Measurements from ENCODE around the gene MFSD11.
"Not testable (repeated sequence)": the region's sequence is repeated elsewhere in the genome, so short reads cannot be mapped to it uniquely, and the experiment has no call there.

The MFSD11 gene

DNA sequence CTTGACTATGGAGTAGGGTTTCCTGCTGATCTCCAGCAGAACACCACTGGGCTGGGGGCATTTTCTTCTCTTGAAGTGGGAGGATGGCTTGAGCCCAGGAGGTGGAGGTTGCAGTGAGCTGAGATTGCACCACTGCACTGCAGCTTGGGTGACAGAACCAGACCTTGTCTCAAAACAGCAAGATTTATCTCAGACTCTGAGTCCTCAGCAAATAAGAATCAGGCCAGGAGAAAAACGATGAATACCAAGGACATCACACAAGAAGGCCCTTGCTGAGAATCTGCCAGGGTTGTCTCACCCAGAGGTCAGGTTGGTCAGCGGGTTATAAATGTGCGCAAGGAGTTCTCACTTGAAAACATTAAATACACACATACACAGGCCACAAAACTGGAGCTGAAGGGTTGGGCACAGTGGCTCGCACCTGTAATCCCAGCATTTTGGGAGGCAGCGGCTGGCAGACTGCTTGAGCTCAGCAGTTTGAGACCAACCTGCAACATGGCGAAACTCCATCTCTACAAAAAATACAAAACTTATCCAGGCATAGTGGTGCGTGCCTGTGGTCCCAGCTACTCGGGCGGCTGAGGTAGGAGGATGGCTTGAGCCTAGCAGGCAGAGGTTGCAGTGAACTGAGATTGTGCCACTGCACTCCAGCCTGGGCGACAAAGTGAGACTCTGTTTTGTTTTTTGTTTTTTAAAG is 34.8 kb upstream of the MFSD11 start:
- DNase-seq (ENCODE audit: low spot score) = no peak
- TF ChIP-seq, protein P1, sequence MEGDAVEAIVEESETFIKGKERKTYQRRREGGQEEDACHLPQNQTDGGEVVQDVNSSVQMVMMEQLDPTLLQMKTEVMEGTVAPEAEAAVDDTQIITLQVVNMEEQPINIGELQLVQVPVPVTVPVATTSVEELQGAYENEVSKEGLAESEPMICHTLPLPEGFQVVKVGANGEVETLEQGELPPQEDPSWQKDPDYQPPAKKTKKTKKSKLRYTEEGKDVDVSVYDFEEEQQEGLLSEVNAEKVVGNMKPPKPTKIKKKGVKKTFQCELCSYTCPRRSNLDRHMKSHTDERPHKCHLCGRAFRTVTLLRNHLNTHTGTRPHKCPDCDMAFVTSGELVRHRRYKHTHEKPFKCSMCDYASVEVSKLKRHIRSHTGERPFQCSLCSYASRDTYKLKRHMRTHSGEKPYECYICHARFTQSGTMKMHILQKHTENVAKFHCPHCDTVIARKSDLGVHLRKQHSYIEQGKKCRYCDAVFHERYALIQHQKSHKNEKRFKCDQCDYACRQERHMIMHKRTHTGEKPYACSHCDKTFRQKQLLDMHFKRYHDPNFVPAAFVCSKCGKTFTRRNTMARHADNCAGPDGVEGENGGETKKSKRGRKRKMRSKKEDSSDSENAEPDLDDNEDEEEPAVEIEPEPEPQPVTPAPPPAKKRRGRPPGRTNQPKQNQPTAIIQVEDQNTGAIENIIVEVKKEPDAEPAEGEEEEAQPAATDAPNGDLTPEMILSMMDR (IDR thresholded peaks at IDR 0.05; ENCODE audit: extremely low read depth, missing control alignments) = no peak

DNA sequence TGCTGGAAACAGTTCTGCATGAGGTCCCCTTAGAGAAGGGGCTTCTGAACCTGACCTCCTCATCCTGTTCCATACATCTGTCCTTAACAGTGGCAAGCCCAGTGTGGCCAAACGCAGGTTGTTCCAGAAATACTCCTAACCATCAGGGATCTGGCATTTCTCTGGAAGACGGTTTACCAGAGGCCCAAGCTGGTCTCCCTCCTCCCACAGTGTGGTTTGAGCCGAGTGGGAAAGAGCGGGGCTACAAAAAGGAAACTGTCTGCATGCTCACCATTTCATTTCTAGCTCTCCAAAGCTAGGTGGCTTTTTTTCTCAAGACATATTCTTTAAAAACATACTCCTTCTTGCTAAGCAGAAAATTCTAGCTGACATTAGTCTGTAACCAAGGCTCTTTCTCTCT is 33.1 kb upstream of the MFSD11 start:
- DNase-seq (ENCODE audit: low spot score) = no peak
- TF ChIP-seq, protein P1 (IDR thresholded peaks at IDR 0.05; ENCODE audit: extremely low read depth, missing control alignments) = no peak

DNA sequence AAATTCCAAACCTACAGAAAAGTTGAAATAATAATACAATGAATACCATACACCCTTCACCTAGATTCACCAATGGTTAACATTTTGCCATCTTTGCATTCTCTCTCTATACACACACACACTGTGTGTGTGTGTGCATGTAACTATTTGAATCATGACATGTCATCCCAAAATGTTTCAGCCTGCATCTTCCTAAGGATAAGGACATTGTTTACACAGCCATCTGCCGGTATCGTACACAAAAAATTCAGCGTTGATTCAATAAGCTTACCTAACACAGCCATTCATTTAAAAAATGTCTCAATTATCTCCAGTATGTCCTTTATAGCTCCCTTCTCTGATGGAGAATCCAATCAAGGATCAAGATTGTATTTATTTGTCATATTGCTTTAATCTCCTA is 31.1 kb upstream of the MFSD11 start:
- no peak for DNase-seq (ENCODE audit: low spot score)
- TF ChIP-seq, protein P1 (IDR thresholded peaks at IDR 0.05; ENCODE audit: extremely low read depth, missing control alignments) = no peak

DNA sequence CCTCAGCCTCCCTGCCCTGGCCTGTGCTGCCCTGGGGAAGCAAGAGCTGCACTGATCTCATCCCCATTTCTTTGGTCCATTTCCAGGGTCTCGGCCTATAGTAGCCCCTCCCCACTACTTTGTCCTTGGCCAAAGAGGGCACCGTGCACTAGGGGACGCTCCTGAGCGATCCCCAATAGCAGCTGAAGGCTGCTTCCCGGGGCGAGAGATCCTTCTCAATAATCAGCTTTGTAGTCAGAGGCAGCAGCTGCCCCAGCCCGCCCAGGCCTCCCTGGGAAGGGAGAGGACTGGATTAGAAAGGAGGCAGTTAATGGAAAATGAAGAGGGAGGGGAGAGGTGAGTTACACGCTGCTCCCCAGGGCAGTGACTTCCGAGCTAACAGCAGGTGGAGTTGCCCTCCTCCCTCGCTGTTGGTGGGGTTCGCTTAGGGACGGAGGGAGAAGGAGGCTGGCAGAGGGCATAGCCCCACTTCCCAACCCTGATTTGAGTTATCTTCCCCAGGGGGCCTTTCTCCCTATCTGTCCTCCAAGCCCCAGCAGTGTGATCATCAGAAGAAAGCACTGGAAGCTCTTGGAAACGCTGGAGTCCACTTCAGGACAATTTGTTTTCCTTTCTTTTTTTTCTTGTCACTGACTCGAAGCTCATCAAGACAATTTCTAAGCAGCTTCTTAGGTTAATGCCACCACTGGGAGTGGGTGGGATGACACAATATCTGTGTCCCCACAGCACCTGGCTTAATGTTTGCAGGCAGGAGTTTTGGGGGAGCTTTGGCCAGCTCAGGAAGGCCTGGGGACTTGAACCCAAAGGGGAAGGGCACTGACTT is 29.7 kb upstream of the MFSD11 start:
- DNase-seq (ENCODE audit: low spot score) = no peak
- TF ChIP-seq, protein P1 (IDR thresholded peaks at IDR 0.05; ENCODE audit: extremely low read depth, missing control alignments) = no peak

DNA sequence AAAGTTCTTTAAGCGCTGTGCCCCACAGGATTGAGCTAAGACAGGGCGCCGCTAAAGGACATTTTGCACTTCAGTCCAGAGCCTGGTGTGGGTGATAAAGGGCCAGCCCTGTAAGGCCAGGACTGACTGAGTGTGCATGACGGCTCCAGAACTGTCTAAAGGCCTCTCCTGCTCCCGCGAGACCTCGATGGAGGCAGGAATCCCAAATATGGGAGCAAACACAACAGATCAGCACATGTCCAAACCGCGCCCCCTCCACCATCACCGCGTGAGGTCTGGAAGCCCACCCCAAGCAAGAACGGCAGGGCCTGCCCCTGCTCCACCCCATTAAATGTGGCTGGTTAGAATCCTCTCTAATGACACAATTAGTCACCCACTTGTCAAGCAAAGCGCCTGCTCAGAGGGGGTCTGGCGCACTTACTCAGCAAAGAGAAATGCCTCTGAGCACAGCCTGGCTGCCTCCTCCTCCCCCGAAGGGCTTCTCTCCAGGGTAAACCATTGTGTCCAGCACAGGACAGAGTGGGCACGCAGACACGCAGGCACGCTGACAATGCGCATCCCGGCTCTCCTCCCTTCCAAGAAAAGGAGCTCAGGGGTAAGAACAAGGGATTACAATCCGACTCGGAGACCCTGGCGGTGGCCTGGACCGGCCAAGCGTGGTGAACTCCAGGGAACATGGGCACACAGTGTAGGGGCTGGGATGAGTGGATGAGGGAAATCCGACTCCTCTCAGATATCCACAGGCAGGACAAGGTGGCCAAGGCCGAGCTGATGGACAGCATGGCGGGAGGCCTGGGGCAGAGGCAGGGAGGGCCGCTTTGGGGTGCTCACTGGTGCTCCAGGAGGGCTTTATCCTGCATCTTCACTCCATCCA is 28.6 kb upstream of the MFSD11 start:
- TF ChIP-seq, protein P1 (IDR thresholded peaks at IDR 0.05; ENCODE audit: extremely low read depth, missing control alignments) = no peak

DNA sequence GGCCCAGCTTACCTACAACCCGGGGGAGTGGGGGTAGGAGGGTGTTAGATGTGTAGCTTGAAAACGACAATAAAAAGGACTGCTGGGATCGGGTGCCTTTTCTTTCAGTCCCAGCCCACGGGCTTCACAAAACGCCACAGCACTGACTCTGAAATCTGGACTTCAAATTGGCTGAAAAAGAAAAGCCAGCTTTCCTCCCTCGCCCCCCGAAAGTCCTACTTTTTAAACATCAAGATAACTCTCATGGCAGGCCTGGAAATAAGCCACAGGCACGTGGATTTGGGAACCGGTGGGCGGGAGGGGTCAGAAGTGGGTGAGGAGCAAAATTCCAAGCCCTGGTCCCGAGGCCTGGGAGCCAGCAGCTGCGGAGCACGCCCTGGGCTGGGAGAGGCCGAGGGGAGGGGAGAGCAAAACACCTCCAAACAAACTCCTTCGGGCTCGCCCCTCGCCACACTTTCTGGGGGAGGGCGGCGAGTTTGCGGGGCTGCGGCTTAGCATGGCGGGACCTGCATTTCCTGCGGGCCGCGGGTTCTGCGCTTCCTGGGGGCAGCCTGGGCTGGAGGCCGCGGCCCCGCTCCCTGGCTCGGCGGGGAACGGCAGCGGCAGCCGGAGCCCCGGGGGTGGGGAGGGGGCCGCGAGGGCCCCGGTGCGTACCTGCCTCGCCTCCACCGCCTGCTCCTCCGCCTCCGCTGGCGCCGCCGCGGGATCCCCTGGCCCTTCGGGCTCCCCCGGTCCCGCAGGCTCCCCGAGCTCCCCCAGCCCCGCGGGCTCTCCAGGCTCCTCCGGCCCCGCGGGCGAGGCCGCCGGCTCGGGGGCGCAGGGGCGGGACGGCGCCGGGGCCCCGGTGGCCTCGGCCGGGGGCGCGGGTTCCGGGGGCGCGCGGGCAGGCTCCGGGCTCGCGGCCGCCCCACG is 27.7 kb upstream of the MFSD11 start:
- DNase-seq (ENCODE audit: low spot score) = not testable (repeated sequence)

More for the DNA sequence above, 28.6 kb upstream of the MFSD11 start:
- DNase-seq (ENCODE audit: low spot score) = no peak
